NCI-H748 treated with DMSO at 0.1 percent for 48 hours (cell line): ENCODE results near the gene ZG16B.

Source experiments
- DNase-seq: peaks from one replicate; lab custom pipeline; 2025; lab: John Stamatoyannopoulos, UW

Gene ZG16B

GRCh38 chr16:2806286-2806685 lies 23.8 kb upstream of the ZG16B start:
- no peak for DNase-seq

- DNase-seq = no peak
Measured at GRCh38 chr16:2808181-2808580, 21.9 kb upstream of the ZG16B start.

- no peak for DNase-seq
Measured at GRCh38 chr16:2809149-2809760, 20.8 kb upstream of the ZG16B start.

- DNase-seq = no peak
Measured at GRCh38 chr16:2810651-2811050, 19.5 kb upstream of the ZG16B start.

GRCh38 chr16:2811703-2812471 lies 18.2 kb upstream of the ZG16B start:
- no peak for DNase-seq

GRCh38 chr16:2813771-2814221 lies 16.3 kb upstream of the ZG16B start:
- DNase-seq = no peak

- DNase-seq = no peak
Measured at GRCh38 chr16:2814551-2815298, 15.4 kb upstream of the ZG16B start.

- no peak for DNase-seq
Measured at GRCh38 chr16:2815299-2815771, 14.8 kb upstream of the ZG16B start.

- DNase-seq = no peak
Measured at GRCh38 chr16:2816751-2817339, 13.3 kb upstream of the ZG16B start, which contains the start of gene PRSS21. TSS of gene PRSS21 (plus strand) at chr16:2817237. CDS start at chr16:2817269, 32 bp downstream.

GRCh38 chr16:2817340-2818271 lies 12.5 kb upstream of the ZG16B start:
- no peak for DNase-seq

- no peak for DNase-seq
Measured at GRCh38 chr16:2818272-2818876, 11.7 kb upstream of the ZG16B start.

GRCh38 chr16:2819179-2819938 lies 10.7 kb upstream of the ZG16B start:
- no peak for DNase-seq

GRCh38 chr16:2819939-2820835 lies 9.9 kb upstream of the ZG16B start:
- no peak for DNase-seq

GRCh38 chr16:2820836-2821486 lies 9.1 kb upstream of the ZG16B start:
- DNase-seq = no peak

GRCh38 chr16:2821487-2822157 lies 8.5 kb upstream of the ZG16B start:
- DNase-seq = no peak

- DNase-seq = no peak
Measured at GRCh38 chr16:2822158-2822495, 8.0 kb upstream of the ZG16B start.

- no peak for DNase-seq
Measured at GRCh38 chr16:2822496-2822895, 7.6 kb upstream of the ZG16B start.

GRCh38 chr16:2824626-2825025 lies 5.5 kb upstream of the ZG16B start:
- no peak for DNase-seq
